Hepatocyte (in vitro differentiated cells): ENCODE data around the gene LDLRAP1. TPM values are rescaled to one million over a fixed set of nuclear protein-coding genes. Genes with fewer than 3 reads are reported as not detected.

Source experiments
- DNase-seq: peaks from one replicate; pipeline ENCODE4 v3.0.0-alpha.2; 2016; ENCODE audit warnings: low spot score
- H2AFZ ChIP-seq: fragments of 200-600 bp; sonication (generic); 2 replicates; pipeline ENCODE4 v1.6.0; 2016; ENCODE audit warnings: antibody characterized with exemption, mild to moderate bottlenecking
- H3K27ac ChIP-seq: fragments of 200-600 bp; sonication (generic); 2 replicates; pipeline ENCODE4 v1.5.1; 2016; ENCODE audit warnings: mild to moderate bottlenecking
- H3K27me3 ChIP-seq: fragments of 200-600 bp; sonication (generic); 2 replicates; pipeline ENCODE4 v1.6.1; 2016
- H3K36me3 ChIP-seq: fragments of 200-600 bp; sonication (generic); replicated peaks from 2 replicates; pipeline ENCODE4 v1.5.1; 2016; ENCODE audit warnings: low read depth; ENCODE audit not compliant: insufficient read depth
- H3K4me1 ChIP-seq: fragments of 200-600 bp; sonication (generic); 2 replicates; pipeline ENCODE4 v1.5.1; 2016; ENCODE audit warnings: mild to moderate bottlenecking, moderate library complexity; ENCODE audit not compliant: insufficient read depth
- H3K4me2 ChIP-seq: fragments of 200-600 bp; sonication (generic); 2 replicates; pipeline ENCODE4 v1.6.0; 2016
- H3K4me3 ChIP-seq: fragments of 200-600 bp; sonication (generic); 2 replicates; pipeline ENCODE4 v1.5.1; 2016; ENCODE audit warnings: mild to moderate bottlenecking
- H3K79me2 ChIP-seq: fragments of 200-600 bp; sonication (generic); 2 replicates; pipeline ENCODE4 v1.6.0; 2017; ENCODE audit warnings: mild to moderate bottlenecking
- H3K9me2 ChIP-seq: fragments of 200-600 bp; sonication (generic); replicated peaks from 2 replicates; pipeline ENCODE4 v1.6.0; 2017; ENCODE audit warnings: mild to moderate bottlenecking; ENCODE audit not compliant: insufficient read depth
- H3K9me3 ChIP-seq: fragments of 200-600 bp; sonication (generic); 2 replicates; pipeline ENCODE4 v1.5.1; 2016; ENCODE audit warnings: low read depth, mild to moderate bottlenecking
- H4K20me1 ChIP-seq: fragments of 200-600 bp; sonication (generic); 2 replicates; pipeline ENCODE4 v1.6.0; 2016; ENCODE audit warnings: mild to moderate bottlenecking; ENCODE audit not compliant: insufficient read depth, poor library complexity, severe bottlenecking
- EZH2 ChIP-seq: fragments of 200-600 bp; sonication (generic); IDR thresholded peaks from 2 replicates; pipeline ENCODE4 v1.6.1; 2016; ENCODE audit warnings: antibody characterized with exemption, mild to moderate bottlenecking, borderline replicate concordance
- EZH2phosphoT487 ChIP-seq: fragments of 200-600 bp; sonication (generic); IDR thresholded peaks from one replicate; pipeline ENCODE4 v1.6.1; 2018; ENCODE audit warnings: antibody characterized with exemption, mild to moderate bottlenecking, low read depth, moderate library complexity; ENCODE audit not compliant: unreplicated experiment, severe bottlenecking
- WGBS: methylation state at CpG from one replicate; pipeline ENCODE4 v1.1.6; 2016; ENCODE audit warnings: low lambda C conversion rate; ENCODE audit errors: missing lambda C conversion rate; 5-methylcytosine and 5-hydroxymethylcytosine counted together
- polyA plus RNA-seq: library from polyadenylated mRNA; unstranded; fragments of >200 nt; fragmentation: Nextera tagmentation; extraction: Ambion mirVana; gene quantifications from 2 replicates; pipeline ENCODE4 v1.2.1, GENCODE V29; 2016
- total RNA-seq: library from RNA; depleted of rRNA; stranded (reverse); fragments of >200 nt; gene quantifications from 2 replicates; pipeline ENCODE4 v1.2.3, GENCODE V29; 2014
- TF ChIP-seq, protein P1 (sequence below): fragments of 200-600 bp; sonication (generic); IDR thresholded peaks from 2 replicates; pipeline ENCODE4 v1.5.1; 2016; ENCODE audit warnings: antibody characterized with exemption, mild to moderate bottlenecking; ENCODE audit not compliant: poor library complexity

LDLRAP1 gene
- total and polyA plus RNA-seq, 2 experiments from 2014 or later, result 17.3 to 27.5 TPM

DNA sequence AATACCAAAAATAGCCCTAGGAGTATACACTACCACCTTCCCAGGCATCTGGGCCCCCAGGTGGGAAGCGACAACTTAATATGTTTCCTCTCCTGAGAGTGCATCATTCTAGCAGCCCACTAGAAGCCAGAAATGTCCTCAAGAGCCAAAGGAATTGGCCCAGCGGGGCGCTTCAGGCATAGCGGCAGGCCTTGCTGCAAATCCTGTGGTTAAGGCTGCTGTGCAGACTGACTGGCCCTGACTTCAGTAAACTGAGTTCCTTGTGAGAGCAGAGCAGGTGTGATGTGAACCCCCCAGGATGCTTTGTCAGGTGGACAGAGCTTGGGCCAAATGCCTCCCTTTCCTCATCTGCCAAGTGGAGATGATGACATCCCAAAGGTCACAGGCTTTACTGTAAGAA is 29.7 kb upstream of the LDLRAP1 start:
- Histone ChIP-seq H3K4me2 (no peak overlapping the region), H4K20me1 (no peaks in the 10 kb centered on the region), H2AFZ (no peak overlapping the region), H3K79me2 (no peaks in the 10 kb centered on the region), H3K9me2 (no peaks in the 10 kb centered on the region), H3K4me3 (no peak overlapping the region), H3K27me3 (no peaks in the 10 kb centered on the region), H3K36me3 (no peaks in the 10 kb centered on the region), H3K27ac (no peak overlapping the region), H3K9me3 (no peaks in the 10 kb centered on the region), H3K4me1 (no peaks in the 10 kb centered on the region)
- no peak for DNase-seq
- TF ChIP-seq EZH2phosphoT487, result no peak
- TF ChIP-seq, protein P1, sequence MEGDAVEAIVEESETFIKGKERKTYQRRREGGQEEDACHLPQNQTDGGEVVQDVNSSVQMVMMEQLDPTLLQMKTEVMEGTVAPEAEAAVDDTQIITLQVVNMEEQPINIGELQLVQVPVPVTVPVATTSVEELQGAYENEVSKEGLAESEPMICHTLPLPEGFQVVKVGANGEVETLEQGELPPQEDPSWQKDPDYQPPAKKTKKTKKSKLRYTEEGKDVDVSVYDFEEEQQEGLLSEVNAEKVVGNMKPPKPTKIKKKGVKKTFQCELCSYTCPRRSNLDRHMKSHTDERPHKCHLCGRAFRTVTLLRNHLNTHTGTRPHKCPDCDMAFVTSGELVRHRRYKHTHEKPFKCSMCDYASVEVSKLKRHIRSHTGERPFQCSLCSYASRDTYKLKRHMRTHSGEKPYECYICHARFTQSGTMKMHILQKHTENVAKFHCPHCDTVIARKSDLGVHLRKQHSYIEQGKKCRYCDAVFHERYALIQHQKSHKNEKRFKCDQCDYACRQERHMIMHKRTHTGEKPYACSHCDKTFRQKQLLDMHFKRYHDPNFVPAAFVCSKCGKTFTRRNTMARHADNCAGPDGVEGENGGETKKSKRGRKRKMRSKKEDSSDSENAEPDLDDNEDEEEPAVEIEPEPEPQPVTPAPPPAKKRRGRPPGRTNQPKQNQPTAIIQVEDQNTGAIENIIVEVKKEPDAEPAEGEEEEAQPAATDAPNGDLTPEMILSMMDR, result no peak
- TF ChIP-seq EZH2, result no peak
- 96% methylated on average over 4 of the region's 4 CpGs for WGBS

DNA sequence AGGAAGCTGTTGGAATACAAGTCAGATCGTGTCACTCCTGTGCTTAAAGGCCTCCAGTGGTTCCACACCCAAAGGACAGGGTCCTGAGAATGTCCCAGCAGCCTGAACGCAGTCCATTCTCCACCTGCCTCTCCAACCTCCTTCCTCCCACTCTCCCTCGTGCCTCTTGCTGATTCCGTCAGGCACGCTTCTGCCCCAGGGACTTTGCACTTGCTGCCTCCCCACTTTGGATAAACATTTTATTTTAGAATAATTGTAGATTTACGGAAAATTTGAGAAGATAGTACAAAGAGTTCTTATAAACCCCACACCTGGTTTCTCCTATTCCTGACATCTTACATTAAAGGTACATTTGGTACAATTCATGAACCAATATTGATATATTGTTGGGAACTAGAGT is 28.4 kb upstream of the LDLRAP1 start:
- no peak overlapping the region for H3K4me2 ChIP-seq
- DNase-seq, result no peak
- no peak overlapping the region for H3K4me3 ChIP-seq
- no peaks in the 10 kb centered on the region for H3K9me2 ChIP-seq
- no peaks in the 10 kb centered on the region for H3K27me3 ChIP-seq
- H4K20me1 ChIP-seq, result no peaks in the 10 kb centered on the region
- H2AFZ ChIP-seq, result no peak overlapping the region
- no peak overlapping the region for H3K27ac ChIP-seq
- H3K79me2 ChIP-seq, result no peaks in the 10 kb centered on the region
- H3K36me3 ChIP-seq, result no peaks in the 10 kb centered on the region
- TF ChIP-seq EZH2 (no peak), EZH2phosphoT487 (no peak)
- TF ChIP-seq, protein P1, result no peak
- WGBS, result 88% methylated on average over 6 of the region's 6 CpGs
- no peaks in the 10 kb centered on the region for H3K4me1 ChIP-seq
- H3K9me3 ChIP-seq, result no peaks in the 10 kb centered on the region

DNA sequence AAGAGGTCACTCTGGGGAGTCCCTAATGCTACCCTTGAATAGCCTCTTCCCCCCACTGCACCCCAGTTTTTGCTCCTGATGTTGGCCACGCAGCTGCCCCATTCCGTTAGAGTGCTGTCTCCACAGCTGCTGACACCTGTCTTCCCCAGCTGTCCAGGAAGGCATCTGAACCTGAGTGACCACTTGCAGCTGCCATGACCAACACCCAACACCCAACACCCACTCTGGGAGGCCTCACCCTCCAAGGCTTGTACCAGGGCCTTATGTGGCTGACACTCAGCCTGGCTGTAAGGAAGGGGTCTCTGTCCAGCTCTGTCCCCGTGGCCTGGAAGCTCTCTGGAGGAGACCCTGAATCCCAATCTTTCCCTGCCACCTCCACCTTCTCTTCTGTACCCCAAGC is 26.7 kb upstream of the LDLRAP1 start:
- no peak for DNase-seq
- Histone ChIP-seq H3K36me3 (no peaks in the 10 kb centered on the region), H3K4me1 (no peaks in the 10 kb centered on the region), H3K4me2 (no peak overlapping the region), H3K27ac (no peak overlapping the region), H3K4me3 (no peak overlapping the region), H3K27me3 (no peaks in the 10 kb centered on the region), H3K9me3 (no peaks in the 10 kb centered on the region), H3K9me2 (no peaks in the 10 kb centered on the region), H4K20me1 (no peaks in the 10 kb centered on the region), H2AFZ (no peak overlapping the region), H3K79me2 (no peaks in the 10 kb centered on the region)
- no peak for TF ChIP-seq EZH2
- TF ChIP-seq, protein P1, result no peak
- no peak for TF ChIP-seq EZH2phosphoT487
- WGBS, result 94% methylated on average over 3 of the region's 3 CpGs
